Measurements from ENCODE around the gene SLC25A6.
"Not testable (repeated sequence)": the region's sequence is repeated elsewhere in the genome, so short reads cannot be mapped to it uniquely, and the experiment has no call there.

SLC25A6 gene

DNA sequence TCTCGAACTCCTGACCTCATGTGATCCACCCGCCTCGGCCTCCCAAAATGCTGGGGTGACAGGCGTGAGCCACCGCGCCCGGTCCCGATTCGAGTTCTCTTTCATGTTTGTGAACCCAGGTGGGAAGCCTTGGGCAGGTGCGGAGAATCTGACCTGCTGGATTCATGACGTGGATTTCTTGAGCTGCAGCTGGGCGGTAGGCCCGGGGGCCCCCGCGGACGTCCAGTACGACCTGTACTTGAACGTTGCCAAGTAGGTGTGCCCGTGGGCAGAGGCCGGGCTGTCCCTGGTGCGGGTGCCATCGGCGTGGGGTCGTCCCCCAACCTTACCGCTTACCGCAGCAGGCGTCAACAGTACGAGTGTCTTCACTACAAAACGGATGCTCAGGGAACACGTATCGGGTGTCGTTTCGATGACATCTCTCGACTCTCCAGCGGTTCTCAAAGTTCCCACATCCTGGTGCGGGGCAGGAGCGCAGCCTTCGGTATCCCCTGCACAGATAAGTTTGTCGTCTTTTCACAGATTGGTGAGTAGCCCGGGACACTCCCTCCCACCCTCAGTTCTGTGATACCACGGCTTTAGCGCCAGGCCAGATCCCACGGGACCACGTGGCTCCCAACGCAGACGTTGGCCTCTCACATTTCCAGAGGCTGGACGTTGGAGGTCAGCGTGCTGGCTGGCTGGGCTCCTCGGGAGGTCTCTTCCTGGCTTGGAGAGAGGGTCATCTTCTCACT, 39.8 kb downstream of the SLC25A6 start:
- no peak for DNase-seq

DNA sequence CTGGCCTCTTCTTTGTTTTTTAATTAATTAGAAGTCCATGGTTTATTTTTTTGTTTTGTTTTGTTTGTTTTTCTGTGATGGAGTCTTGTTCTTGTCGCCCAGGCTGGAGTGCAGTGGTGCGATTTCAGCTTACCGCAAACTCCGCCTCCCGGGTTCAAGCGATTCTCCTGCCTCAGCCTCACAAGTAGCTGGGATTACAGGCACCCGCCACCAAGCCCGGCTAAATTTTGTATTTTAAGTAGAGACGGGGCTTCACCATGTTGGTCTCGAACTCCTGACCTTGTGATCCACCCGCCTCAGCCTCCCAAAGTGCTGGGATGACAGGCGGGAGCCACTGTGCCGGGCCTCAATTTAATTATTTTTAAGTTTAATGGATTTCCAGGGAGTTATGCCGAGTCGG, 42.3 kb downstream of the SLC25A6 start:
- DNase-seq, result not testable (repeated sequence)

DNA sequence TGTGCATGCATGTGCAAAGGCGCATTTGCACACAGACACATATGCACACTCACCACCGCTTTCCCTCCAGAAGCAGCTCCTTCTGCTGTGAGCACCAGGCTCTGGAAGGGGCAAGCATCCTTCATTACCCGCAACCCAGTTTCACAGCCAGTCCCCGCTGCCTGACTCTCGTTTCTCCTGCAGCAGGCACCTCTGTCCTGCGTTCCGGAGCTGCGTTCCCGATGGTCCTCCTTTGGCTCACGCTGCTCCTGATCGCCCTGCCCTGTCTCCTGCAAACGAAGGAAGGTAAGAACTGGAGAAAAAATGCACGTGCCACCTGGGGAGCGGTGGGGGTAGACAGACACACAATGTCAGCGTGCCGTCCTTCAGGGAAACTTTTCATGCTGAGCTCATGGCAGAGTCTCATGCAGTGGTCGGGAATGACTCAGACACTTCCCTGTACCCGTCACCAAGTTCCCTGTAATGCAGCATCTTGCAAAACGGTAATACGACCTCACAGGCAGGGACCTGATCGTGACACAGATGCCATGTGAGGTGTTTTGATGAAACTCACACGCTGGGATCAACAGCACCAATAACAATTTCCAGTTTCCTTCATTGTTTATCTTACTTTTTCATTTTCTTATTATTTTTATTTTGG, 50.2 kb downstream of the SLC25A6 start:
- DNase-seq, result no peak

DNA sequence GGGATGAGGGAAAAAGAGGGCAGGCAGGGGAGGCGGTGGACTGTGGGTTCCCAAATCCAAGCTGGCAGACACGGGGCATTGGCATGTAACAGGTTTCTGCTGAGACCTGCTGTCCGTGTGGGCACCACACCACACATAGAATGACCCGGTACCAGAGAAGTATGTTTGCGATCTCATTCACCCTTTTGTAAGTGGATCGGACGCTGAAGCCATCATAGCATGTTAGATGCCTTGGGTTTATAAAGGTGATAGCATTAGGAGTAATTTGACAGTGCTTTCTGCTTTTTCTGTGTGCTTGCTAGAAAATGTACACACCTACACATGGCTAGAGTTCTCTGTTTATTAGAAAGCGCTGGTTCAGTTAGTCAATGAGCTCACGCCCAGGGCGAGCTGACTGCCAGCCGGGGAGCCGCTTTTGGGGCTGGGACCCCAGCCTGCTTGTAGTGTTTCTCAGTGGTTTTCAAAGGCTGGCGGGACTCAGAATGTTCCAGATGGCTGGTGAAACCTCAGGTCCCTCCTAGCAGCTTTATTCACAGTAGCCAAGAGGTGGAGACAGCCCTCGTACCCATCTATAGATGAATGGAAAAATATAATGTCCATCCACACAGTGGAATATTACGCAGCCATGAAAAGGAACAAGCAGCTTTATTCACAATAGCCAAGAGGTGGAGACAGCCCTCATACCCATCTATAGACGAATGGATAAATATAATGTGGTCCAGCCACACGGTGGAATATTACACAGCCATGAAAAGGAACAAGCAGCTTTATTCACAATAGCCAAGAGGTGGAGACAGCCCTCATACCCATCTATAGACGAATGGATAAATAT, 54.7 kb downstream of the SLC25A6 start:
- DNase-seq, result no peak

DNA sequence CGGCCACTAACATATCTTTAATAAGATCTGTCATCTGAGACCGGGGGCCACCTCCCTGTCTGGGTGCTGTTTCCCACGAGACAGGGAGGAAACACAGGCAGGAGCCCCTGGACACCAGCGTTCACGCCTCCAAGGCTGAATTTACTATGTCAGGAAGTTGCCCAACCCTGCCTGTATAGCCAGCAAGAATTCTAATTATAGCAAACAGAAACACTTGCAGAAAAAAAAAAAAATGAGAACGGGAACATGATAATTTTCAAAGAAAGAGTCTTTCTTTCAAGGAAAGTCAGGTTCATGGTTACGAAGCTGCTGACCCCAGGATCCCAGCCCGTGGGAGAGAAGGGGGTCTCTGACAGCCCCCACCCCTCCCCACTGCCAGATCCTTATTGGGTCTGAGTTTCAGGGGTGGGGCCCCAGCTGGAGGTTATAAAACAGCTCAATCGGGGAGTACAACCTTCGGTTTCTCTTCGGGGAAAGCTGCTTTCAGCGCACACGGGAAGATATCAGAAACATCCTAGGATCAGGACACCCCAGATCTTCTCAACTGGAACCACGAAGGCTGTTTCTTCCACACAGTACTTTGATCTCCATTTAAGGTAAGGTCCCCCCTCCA, 55.5 kb downstream of the SLC25A6 start, which contains the start of gene IL3RA:
Gene IL3RA (plus strand): TSS at position 455 of the 613 bp plus-strand sequence. CDS start 4,981 bp downstream, outside the sequence.
- DNase-seq, result peak; percentile 36
